Astrocyte (in vitro differentiated cells and primary cell): ENCODE data around the gene OR14J1. TPM values are rescaled to one million over a fixed set of nuclear protein-coding genes. Genes with fewer than 3 reads are reported as not detected.
"Not testable (repeated sequence)": the region's sequence is repeated elsewhere in the genome, so short reads cannot be mapped to it uniquely, and the experiment has no call there.

Source experiments
- DNase-seq: peaks from one replicate; pipeline ENCODE4 v3.0.0-alpha.2; 2010; ENCODE audit warnings: low read depth
- FAIRE-seq: peaks from 2 replicates; lab custom pipeline; 2011; peaks lifted over from hg19 to GRCh38; lab: Jason Lieb, UNC
- H2AFZ ChIP-seq: 2 replicates; pipeline ENCODE4 v1.6.0; 2012; ENCODE audit warnings: low read depth, low read length, inconsistent platforms
- H3K27ac ChIP-seq: 2 replicates; pipeline ENCODE4 v1.5.1; 2011; ENCODE audit warnings: low read depth, low read length, inconsistent platforms
- H3K27me3 ChIP-seq: 2 replicates; pipeline ENCODE4 v1.6.0; 2011; ENCODE audit warnings: low read length, inconsistent platforms; ENCODE audit not compliant: insufficient read depth
- H3K36me3 ChIP-seq: 2 replicates; pipeline ENCODE4 v1.5.1; 2011; ENCODE audit warnings: low read length, inconsistent platforms; ENCODE audit not compliant: insufficient read depth
- H3K4me1 ChIP-seq: 2 replicates; pipeline ENCODE4 v1.5.1; 2011; ENCODE audit warnings: low read length, inconsistent platforms; ENCODE audit not compliant: insufficient read depth
- H3K4me2 ChIP-seq: 2 replicates; pipeline ENCODE4 v1.6.0; 2012; ENCODE audit warnings: low read length, inconsistent platforms
- H3K4me3 ChIP-seq: 2 replicates; pipeline ENCODE4 v1.5.1; 2011; ENCODE audit warnings: low read depth, mild to moderate bottlenecking, low read length, inconsistent platforms; ENCODE audit not compliant: insufficient read depth
- H3K79me2 ChIP-seq: 2 replicates; pipeline ENCODE4 v1.6.0; 2012; ENCODE audit warnings: mild to moderate bottlenecking, low read length, inconsistent platforms; ENCODE audit not compliant: insufficient read depth
- H3K9ac ChIP-seq: 2 replicates; pipeline ENCODE4 v1.6.0; 2012; ENCODE audit warnings: mild to moderate bottlenecking, low read length, inconsistent platforms
- H3K9me3 ChIP-seq: 2 replicates; pipeline ENCODE4 v1.5.1; 2012; ENCODE audit warnings: low read depth, mild to moderate bottlenecking, low read length, inconsistent platforms; ENCODE audit not compliant: insufficient read depth
- H4K20me1 ChIP-seq: 2 replicates; pipeline ENCODE4 v1.6.0; 2012; ENCODE audit warnings: low read length, inconsistent platforms; ENCODE audit not compliant: insufficient read depth
- H3K27ac Mint-ChIP-seq: one replicate; pipeline ENCODE4 v1.8.0; 2021; ENCODE audit warnings: mild to moderate bottlenecking, mixed read lengths; ENCODE audit not compliant: unreplicated experiment
- H3K27me3 Mint-ChIP-seq: one replicate; pipeline ENCODE4 v1.8.0; 2021; ENCODE audit warnings: low read depth, mixed read lengths; ENCODE audit not compliant: unreplicated experiment
- H3K36me3 Mint-ChIP-seq: one replicate; pipeline ENCODE4 v1.8.0; 2021; ENCODE audit warnings: low read depth, mixed read lengths; ENCODE audit not compliant: unreplicated experiment
- H3K4me1 Mint-ChIP-seq: one replicate; pipeline ENCODE4 v1.8.0; 2021; ENCODE audit warnings: low read depth, mixed read lengths; ENCODE audit not compliant: unreplicated experiment
- H3K4me3 Mint-ChIP-seq: one replicate; pipeline ENCODE4 v1.8.0; 2021; ENCODE audit warnings: mild to moderate bottlenecking, moderate library complexity, mixed read lengths; ENCODE audit not compliant: unreplicated experiment
- H3K9me3 Mint-ChIP-seq: one replicate; pipeline ENCODE4 v1.8.0; 2021; ENCODE audit warnings: mild to moderate bottlenecking, mixed read lengths; ENCODE audit not compliant: unreplicated experiment
- CTCF ChIP-seq: IDR thresholded peaks from 2 replicates; pipeline ENCODE4 v1.5.1; 2011; ENCODE audit warnings: low read depth, mild to moderate bottlenecking, inconsistent platforms, low read length, moderate library complexity; ENCODE audit not compliant: insufficient read depth
- EZH2 ChIP-seq: IDR thresholded peaks from 2 replicates; pipeline ENCODE4 v1.6.1; 2012; ENCODE audit warnings: mild to moderate bottlenecking, low read length, inconsistent platforms; ENCODE audit not compliant: insufficient read depth
- total RNA-seq: library from RNA; stranded (reverse); gene quantifications from 2 replicates; pipeline ENCODE4 v1.2.1, GENCODE V29; 2021

Gene OR14J1
- total RNA-seq, 1 donor from 2014 or later = not detected

- Mint-ChIP-seq H3K27me3 (no peaks in the 10 kb centered on the region), H3K9me3 (no peaks in the 10 kb centered on the region), H3K27ac (no peak overlapping the region), H3K36me3 (no peaks in the 10 kb centered on the region), H3K4me1 (no peaks in the 10 kb centered on the region), H3K4me3 (no peak overlapping the region)
- no peaks in the 10 kb centered on the region for H3K27me3 ChIP-seq
- no peaks in the 10 kb centered on the region for H3K36me3 ChIP-seq
- no peak for FAIRE-seq
- H3K4me1 ChIP-seq = no peaks in the 10 kb centered on the region
- no peak overlapping the region for H3K9ac ChIP-seq
- H3K27ac ChIP-seq = no peak overlapping the region
- H2AFZ ChIP-seq = no peak overlapping the region
- no peaks in the 10 kb centered on the region for H3K9me3 ChIP-seq
- H3K4me2 ChIP-seq = no peak overlapping the region
- DNase-seq = no peak
- H4K20me1 ChIP-seq = no peaks in the 10 kb centered on the region
- TF ChIP-seq CTCF (no peak), EZH2 (no peak)
- H3K79me2 ChIP-seq = no peaks in the 10 kb centered on the region
- no peak overlapping the region for H3K4me3 ChIP-seq
These were observed 43.9 kb downstream of the OR14J1 start for GRCh38 chr6:29345380-29345779.

DNA sequence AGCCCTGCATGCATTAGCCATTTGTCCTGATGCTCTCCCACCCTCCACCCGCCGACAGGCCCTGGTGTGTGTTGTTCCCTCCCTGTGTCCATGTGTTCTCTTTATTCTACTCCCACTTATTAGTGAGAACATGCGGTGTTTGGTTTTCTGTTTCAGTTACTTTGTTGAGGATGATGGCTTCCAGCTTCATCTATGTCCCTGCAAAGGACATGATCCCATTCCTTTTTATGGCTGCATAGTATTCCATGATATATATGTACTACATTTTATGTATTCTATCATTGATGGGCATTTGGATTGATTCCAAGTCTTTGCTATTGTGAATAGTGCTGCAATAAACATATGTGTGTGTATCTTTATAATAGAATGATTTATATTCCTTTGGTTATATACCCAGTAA is 47.8 kb downstream of the OR14J1 start:
- not testable (repeated sequence) for H4K20me1 ChIP-seq, FAIRE-seq

DNA sequence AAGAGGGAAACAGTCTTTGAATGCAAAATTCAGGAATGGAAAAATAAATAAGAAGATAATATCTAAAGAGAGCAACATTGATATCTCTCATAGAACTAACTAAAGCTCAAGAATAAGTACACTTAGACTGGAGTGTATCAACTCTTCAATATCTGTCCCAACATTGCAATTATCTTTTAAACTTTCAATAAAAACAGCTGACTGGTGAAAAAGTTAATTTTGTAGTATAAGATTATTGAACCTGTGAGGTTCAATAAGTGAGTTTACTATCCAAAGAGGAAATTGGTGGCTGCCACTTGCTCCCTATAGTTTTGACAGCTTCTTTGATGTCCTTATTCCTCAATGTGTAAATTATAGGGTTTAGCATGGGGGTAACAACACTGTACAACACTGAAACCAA is 53.5 kb downstream of the OR14J1 start:
- Mint-ChIP-seq H3K4me1 (no peaks in the 10 kb centered on the region), H3K27ac (no peak overlapping the region), H3K4me3 (no peak overlapping the region), H3K36me3 (no peaks in the 10 kb centered on the region), H3K27me3 (peaks cover 2% of the 10 kb centered on the region), H3K9me3 (peaks cover 11% of the 10 kb centered on the region)
- Histone ChIP-seq H3K4me3 (no peak overlapping the region), H3K4me1 (no peaks in the 10 kb centered on the region), H3K4me2 (no peak overlapping the region), H3K36me3 (no peaks in the 10 kb centered on the region), H3K27me3 (no peaks in the 10 kb centered on the region), H2AFZ (no peak overlapping the region), H4K20me1 (no peaks in the 10 kb centered on the region), H3K79me2 (no peaks in the 10 kb centered on the region), H3K9ac (no peak overlapping the region), H3K9me3 (no peaks in the 10 kb centered on the region), H3K27ac (no peak overlapping the region)
- FAIRE-seq = no peak
- TF ChIP-seq EZH2 (no peak), CTCF (no peak)
- no peak for DNase-seq

More for the DNA sequence above, 47.8 kb downstream of the OR14J1 start:
- not testable (repeated sequence) for H3K27ac Mint-ChIP-seq, H3K4me3 ChIP-seq, H3K4me1 Mint-ChIP-seq, H3K36me3 Mint-ChIP-seq, H3K9ac ChIP-seq, H3K4me2 ChIP-seq, H3K27ac ChIP-seq, H3K4me3 Mint-ChIP-seq, H2AFZ ChIP-seq, H3K27me3 Mint-ChIP-seq, H3K4me1 ChIP-seq, H3K79me2 ChIP-seq, DNase-seq, H3K36me3 ChIP-seq, H3K27me3 ChIP-seq, H3K9me3 ChIP-seq
- peaks cover 11% of the 10 kb centered on the region for H3K9me3 Mint-ChIP-seq
